ENCODE measurements around the gene PTPRT.

PTPRT gene

GRCh38 chr20:42085366-42085765, 1104.3 kb downstream of the PTPRT start:
- DNase-seq = no peak

DNA sequence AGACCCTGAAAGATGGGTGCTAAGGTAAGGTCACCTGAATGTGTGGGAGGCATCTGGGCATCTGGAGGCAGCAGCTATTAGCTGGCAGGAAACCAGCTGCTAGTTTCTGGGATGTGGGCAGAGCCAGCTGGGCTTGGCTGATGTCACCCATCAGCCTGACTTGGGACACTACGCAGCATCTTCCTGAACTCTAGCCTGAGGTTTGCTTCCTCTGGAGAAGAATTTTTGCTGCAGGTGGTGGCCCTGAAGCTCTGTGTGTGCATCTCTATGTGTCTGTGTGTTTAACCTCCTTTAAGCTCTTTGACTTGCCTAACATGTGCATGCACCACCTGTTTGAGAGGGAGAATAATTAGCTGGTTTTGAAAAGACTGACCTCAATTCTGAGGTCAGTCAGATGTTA, 1106.4 kb downstream of the PTPRT start:
- DNase-seq = no peak

DNA sequence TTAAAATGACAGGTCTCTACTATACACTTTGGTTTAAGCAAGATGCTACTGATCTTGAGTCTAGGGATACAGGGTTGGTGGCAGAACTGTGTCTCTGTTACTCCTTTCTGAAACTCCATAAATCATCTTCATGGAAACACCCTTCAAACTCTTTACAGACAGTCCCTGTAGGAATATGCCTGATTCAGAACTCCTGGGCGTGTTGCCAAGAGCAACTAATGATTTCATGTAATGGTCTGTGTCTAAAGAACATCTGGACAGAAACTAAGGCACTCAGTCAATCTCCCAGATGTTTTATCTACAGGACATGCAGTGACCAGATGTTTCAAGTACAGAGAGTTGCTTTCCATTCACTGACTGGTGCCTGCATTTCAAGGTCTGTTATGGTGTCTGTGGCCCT, 1107.1 kb downstream of the PTPRT start:
- DNase-seq = no peak

DNA sequence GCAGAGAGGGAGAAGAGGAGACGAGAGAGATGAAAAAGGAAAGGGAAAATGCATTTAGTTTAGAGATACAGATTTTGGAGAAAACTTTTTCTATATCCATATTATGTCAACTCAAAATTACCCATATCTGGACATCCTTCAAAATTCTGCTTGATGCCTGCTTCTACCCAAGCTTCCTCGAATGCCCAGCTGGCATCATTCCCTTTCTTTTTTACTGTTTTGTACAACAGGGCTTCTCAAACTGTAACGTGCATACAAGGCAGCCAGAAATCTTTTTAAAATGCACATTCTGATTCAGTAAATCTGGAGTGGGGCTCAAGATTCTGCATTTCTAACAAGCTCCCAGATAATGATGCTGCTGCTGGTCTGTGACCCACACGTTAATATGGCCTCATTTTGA, 1108.8 kb downstream of the PTPRT start:
- no peak for DNase-seq

DNA sequence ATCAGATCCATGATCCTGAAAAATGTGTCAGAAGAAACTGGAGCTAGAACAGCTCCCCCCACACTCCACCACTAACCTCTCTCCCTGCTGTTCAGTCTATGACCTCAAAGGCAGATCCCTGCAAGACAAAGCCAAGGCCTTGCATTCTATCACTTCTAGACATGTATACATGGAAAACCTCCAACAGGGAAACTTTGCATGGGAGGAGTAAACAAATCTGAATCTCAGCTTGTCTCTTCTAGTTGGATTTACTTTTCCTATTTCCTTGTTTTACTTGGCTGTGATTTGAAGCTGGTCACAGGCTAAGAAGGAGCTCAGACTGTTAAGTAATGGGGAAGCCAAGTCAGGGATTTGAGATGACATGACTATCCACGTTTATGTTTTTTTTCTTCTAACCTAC, 1114.8 kb downstream of the PTPRT start:
- no peak for DNase-seq

DNA sequence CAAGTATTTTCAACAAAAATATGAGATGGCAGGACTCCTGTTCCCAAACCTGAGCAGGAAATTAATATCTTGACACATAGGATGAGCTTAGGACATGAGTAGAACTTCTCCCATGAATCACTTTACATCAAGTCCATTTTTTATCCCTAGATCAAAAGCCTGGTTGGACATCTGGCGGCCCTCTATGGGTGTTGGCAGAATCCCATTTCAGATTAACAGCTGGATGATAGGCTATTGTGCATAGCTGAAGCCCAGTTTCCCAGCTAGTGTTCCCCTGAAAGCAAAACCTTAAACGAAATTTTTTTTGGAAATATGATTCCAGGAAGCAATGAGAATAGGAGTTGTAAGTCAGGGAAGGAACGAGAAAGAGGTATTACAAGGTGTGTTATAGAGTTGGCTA, 1122.1 kb downstream of the PTPRT start:
- no peak for DNase-seq

- DNase-seq = no peak
These were observed 1122.5 kb downstream of the PTPRT start for GRCh38 chr20:42067174-42067573.

- no peak for DNase-seq
These were observed 1126.6 kb downstream of the PTPRT start for GRCh38 chr20:42063141-42063540.

- no peak for DNase-seq
These were observed 1136.4 kb downstream of the PTPRT start for GRCh38 chr20:42053350-42053749.

GRCh38 chr20:42051921-42052320, 1137.8 kb downstream of the PTPRT start:
- no peak for DNase-seq

DNA sequence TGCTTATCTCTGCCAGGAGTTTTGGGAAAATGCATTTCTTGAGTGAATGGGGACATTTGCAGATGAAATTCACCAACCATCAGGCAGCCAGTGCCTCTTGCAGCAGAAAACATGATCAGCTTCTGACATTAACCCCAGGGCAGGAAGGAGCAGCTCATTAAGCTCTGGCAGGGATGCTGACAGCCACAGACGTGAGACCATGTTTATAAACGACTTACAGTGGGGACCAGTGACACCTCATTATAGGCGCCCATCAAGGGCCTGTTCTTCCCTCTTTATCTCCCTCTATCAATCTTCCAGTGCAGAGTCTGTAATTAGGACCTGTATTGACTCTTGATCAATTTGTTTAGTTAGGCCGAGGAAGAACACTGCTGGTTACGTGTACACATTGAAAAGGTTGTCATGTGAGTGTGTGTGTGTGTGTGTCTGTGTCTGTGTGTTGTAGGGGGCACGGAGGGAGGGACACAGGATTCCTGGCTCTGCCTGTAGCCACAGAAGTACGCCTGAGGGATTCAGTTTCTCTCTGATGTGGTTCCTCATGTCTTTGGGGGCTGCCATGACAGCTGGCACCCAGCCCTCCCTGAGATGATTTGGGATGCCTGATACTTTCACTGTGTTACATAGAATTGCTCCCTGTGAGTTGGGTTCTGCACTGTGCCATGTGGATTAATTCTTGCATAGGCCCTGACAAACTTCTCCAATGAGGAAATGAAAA, 1143.2 kb downstream of the PTPRT start:
- DNase-seq = no peak

DNA sequence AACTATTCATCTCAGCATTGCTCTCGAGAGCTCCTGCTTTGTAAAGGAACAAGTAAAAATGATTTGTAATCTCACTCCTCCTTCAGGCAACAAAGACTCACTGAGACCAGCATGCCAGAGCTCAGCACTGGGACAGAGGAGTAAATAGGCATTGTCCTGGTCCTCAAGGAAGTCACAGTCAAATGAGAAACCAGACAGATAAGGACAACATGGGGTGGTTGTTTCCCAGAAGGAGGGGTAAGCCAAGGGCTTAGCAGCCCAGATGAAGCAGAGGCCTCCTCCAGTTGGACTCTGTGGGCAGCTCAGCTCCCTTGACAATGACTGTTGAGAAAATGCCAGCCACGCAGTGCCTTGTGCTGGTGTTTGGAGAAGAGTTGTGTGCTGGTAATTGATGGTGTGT, 1145.8 kb downstream of the PTPRT start:
- no peak for DNase-seq

GRCh38 chr20:42041000-42041565, 1148.6 kb downstream of the PTPRT start:
- no peak for DNase-seq

- DNase-seq = no peak
These were observed 1161.9 kb downstream of the PTPRT start for GRCh38 chr20:42027746-42028268.

DNA sequence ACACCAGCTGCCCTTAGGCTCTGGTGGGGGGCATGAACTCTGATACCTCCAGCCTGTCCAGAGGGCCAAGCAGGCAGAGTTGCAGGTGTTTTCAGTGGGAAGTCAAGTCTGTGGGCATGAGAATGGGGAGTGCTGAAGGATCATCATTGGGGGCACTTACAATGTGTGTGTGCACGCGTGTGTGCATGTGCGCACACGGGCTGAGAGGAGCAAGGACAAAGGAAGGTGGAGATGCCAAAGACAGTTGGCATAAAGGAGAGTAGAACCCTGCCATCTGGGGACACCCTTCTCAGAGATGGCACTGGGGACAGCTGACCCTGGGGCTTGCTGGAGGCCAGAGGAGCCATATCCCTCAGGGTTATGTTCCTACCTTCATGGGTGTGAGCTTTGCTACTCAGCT, 1163.1 kb downstream of the PTPRT start:
- DNase-seq = no peak

- DNase-seq = no peak
These were observed 1165.1 kb downstream of the PTPRT start for GRCh38 chr20:42024653-42025052.
